Activated CD4-positive, CD25-positive, alpha-beta regulatory T cell treated with anti-CD3 and anti-CD28 coated beads, Interleukin-2, amount 50 U/mL, for 24 hours (primary cell): ENCODE data around the gene REPS2.
"Not testable (repeated sequence)": the region's sequence is repeated elsewhere in the genome, so short reads cannot be mapped to it uniquely, and the experiment has no call there.

Experiments
- ATAC-seq, 2 donors: fragments of 150-1000 bp; cut with Tn5 transposase; one replicate each; pipeline ENCODE4 v1.10.0; 2021; ENCODE audit warnings: mild to moderate bottlenecking in 1 of 2, moderate library complexity in 1 of 2

Gene REPS2

GRCh38 chrX:16946361-16946964 lies at the start of gene REPS2:
REPS2 (plus strand) TSS chrX:16946658; CDS start chrX:16946862, 204 bp downstream.
- ATAC-seq: peak; percentile 95 to 97

GRCh38 chrX:16897445-16897844 lies 49.0 kb upstream of the REPS2 start:
- ATAC-seq: no peak

DNA sequence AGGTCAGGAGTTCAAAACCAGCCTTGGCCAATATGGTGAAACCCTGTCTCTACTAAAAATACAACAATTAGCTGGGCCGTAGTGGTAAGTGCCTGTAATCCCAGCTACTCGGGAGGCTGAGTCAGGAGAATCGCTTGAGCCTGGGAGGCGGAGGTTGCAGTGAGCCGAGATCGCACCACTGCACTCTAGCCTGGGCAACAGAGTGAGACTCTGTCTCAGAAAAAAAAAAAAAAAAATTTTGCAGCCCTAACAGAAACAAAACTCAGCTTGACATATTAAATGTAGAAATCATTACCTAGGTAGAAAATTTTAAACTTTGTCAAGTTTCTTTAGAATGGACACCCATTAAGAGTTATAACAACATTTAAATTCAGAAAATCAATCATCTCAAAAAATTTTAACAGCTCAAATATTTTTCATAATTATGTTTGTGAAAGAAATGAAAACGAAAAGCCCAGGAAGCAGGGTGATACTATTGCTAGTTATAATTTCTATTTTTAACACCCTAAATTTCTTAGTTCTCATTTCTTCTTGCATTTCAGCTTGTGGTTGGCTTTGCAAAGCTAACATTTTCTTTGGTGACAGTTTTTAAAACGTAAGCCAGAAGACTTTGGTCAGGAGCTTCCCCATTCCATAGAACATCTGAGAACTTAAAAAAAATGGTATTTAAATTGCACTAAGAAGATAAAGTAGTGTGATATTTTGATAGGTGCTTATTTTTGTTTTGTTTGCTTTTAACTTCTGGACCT lies 43.0 kb upstream of the REPS2 start:
- no peak for ATAC-seq

GRCh38 chrX:16910376-16910775 lies 36.1 kb upstream of the REPS2 start:
- no peak for ATAC-seq

GRCh38 chrX:16914058-16914457 lies 32.4 kb upstream of the REPS2 start:
- ATAC-seq: no peak

DNA sequence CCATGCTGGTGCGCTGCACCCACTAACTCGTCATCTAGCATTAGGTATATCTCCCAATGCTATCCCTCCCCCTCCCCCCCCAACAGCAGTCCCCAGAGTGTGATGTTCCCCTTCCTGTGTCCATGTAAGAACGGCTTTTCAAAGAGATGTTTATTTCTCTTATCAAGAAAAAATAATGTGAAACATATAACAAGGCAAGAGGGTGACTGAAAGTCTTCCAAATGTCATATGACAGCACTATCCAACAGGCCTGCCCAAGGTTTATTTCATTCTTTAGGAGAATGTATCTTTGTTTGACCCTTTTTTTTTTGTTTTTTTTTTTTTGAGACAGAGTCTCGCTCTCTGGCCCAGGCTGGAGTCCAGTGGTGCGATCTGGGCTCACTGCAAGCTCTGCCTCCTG lies 29.9 kb upstream of the REPS2 start:
- no peak for ATAC-seq

GRCh38 chrX:16917120-16917519 lies 29.3 kb upstream of the REPS2 start:
- ATAC-seq: no peak

GRCh38 chrX:16918979-16919378 lies 27.5 kb upstream of the REPS2 start:
- no peak for ATAC-seq

DNA sequence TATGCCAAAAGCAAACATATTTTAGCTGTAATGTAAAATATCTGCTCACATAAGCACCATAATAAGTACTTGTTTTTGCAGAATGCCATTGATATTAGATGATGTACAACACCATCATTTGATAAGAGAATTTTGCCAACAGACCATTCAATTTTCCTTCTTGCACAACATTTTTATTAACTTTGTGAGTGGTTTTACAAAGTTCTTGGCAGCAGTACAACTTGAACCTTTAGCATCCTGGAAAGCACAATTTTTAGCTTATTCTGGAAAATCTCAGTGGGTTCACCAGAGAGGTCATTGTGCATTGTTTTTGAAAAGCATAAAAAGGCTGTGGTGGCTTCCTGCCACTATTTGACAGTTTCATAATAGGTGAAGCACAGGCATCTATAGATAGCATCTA lies 26.4 kb upstream of the REPS2 start:
- no peak for ATAC-seq

GRCh38 chrX:16923157-16923556 lies 23.3 kb upstream of the REPS2 start:
- ATAC-seq: no peak

DNA sequence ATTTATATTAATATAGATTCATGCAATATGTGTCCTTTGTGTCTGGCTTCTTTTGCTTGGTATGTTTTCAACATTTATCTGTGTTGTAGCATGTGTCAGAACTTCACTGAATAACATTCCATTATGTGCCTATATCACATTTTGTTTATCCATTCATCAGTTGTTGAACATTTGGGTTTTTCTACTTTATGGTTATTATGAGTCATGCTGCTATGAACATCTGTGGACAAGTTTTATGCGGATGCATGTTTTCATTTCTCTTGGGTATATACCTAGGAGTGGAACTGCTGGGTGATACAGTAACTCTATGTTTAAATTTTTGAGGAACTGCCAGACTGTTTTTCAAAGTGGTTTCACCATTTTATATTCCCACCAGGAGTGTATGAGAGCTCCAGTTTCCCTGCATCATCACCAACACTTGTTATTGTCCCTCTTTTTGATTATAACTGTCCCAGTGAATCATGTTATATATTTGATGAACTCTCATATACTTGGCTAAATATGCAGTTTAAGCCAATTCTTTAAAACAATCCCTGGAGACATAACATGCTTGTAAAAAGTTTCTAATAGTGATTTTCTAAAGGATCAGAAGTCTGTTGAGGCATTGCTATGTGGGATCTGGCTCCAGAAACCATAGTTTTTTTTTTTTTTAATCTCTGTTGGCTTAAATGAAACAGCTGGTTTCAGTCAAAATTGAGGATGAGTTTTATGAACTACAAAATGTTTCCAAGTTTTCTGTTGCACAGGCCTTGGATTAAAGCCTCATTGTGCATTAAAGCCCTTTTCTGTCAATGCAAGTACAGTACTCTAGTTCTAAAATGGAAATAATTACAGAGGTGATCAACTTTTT lies 21.6 kb upstream of the REPS2 start:
- no peak for ATAC-seq

DNA sequence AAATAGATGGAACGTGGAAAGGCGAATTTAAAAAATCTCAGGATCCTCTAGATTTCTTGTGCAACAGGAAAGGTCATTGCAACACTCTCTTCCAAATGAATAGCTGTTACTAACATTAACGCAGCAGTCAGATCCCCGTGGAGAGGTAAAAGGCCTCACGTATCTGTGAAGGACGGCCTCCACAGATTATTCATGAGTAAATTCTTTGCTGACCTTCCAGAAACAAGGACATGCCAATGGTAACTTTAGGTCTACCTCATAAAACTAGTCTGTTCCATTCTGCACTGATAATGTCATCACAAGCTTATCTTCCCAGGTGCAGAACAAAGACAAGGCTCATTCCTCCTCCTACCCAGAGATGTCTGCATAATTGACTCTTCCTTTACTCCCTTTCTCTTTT lies 16.1 kb upstream of the REPS2 start:
- no peak for ATAC-seq

- no peak for ATAC-seq
These were observed 15.1 kb upstream of the REPS2 start for GRCh38 chrX:16931371-16931770.

DNA sequence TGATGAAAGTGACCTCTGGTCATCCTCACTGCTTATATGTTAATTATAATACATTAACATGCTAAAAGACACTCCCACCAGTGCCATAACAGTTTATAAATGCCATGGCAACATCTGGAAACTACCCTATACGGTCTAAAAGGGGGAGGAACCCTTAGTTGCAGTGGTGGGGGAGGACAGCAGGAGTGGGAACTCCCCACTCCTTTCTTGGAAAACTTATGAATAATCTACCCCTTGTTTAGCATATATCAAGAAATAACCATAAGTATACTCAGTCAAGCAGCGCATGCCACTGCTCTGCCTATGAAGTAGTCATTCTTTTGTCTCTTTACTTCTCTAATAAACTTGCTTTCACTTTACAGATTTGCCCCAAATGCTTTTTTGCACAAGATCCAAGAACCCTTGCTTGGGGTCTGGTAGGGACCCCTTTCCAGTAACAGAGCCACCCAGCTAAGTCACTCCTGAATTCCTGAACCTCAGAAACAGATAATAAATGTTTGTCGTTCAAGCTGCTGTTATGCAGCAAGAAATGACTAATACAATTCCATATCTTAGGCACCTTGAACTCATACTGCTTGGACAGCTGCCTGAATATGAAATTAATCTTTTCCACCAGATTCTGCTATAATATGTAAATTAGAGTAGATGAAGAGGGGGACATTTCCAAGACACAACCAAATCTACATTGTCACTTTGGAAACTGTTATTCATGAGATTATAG lies 14.4 kb upstream of the REPS2 start:
- ATAC-seq: peak in 1 of 2 donors; percentile 24

GRCh38 chrX:16934185-16934584 lies 12.3 kb upstream of the REPS2 start:
- ATAC-seq: no peak

DNA sequence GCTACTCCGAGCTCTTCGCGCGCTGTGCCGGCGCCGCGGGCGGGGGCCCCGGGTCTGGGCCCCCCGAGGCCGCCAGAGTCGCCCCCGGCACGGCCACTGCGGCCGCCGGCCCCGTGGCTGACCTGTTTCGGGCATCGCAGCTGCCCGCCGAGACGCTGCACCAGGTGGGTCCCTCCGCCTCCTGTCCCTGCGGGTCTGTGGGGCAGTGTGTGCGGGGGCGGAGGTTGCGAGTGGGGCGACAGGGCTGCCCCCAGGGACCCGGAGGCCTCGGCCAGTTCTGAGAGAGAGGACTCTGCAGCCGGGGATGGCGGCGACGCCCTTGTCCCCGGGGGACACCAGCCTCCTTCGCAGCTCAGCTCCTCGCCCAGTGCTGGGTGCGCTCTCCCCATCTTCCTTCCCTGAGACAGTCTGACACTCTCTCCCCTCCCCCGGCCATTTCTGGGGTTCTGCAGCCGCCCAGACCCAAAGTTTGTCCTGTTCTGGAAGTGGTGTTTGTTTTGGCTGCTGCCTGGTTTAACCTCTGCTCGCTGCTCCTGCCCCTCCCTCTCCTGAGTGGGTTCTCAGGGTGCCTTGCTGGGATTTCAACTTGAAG lies 609 bp downstream of the REPS2 start:
- ATAC-seq: no peak

- no peak for ATAC-seq
These were observed 4.0 kb downstream of the REPS2 start for GRCh38 chrX:16950423-16950822.

- ATAC-seq: no peak
These were observed 7.3 kb downstream of the REPS2 start for GRCh38 chrX:16953606-16954211.

DNA sequence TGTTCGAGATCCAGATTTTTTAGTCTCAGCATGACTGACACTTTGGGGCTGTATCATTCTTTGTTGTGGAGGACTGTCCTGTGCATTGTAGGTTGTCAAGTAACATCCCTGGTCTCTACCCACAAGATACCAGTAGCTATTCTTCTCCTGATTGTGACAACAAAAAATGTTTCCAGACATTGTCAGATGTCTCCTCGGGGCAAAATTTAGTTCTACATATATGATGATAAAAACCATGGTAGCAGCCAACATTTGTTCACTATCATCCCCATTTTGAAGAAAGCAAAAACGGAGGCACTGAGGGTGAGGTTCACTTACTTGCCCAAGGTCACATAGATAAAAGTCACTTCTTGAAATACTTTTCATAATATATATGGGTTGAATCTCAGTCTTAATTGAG lies 11.3 kb downstream of the REPS2 start:
- ATAC-seq: no peak

DNA sequence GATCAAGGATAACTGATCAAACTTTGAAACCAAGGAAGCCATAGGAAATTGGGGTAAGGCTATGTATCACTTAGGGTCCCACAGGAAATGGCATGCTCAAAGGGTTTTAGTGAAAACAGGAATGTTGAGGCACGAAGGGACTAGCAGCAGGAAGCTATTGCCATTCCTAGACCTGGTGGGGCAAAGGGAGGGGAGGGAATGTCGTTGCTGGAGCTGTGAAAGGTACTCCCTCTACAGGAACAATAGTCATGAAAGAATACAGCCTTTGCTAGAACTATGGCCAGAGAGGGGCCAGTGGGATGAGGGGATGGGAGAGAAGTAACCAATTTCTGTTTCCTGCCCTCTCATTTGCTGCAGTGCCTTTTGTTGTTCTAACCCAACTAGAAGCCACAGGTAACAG lies 11.9 kb downstream of the REPS2 start:
- no peak for ATAC-seq

- ATAC-seq: not testable (repeated sequence)
These were observed 16.2 kb downstream of the REPS2 start for GRCh38 chrX:16962661-16963060.

DNA sequence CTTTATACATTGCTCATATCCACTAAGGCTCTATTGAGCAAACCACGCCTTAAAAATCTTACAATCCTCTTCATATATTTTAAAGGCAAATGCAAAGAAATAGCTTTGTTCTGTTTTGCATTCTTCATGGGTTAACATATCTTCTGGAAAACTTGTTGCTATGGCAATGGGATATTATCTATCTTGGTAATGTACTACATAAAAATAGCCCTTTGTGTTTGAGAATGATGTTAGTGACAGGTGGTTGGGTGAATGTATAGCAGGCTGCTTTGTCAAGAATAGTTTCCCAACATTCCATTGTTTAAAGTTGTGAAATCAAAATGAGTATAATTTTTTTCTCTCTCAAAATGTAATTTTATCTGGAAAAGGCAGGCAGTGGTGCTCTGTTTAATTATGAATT lies 16.8 kb downstream of the REPS2 start:
- no peak for ATAC-seq
